ENCODE data around the gene GAS2L2. TPM values are rescaled to one million over a fixed set of nuclear protein-coding genes. Genes with fewer than 3 reads are reported as not detected.

The GAS2L2 gene
- not detected for total RNA-seq
- under 1 TPM; 0.02 to 0.03 (median 0.02) TPM for polyA plus RNA-seq
- long read RNA-seq, donor 1, result 0 reads
- long read RNA-seq, donor 2, result 0 reads

DNA sequence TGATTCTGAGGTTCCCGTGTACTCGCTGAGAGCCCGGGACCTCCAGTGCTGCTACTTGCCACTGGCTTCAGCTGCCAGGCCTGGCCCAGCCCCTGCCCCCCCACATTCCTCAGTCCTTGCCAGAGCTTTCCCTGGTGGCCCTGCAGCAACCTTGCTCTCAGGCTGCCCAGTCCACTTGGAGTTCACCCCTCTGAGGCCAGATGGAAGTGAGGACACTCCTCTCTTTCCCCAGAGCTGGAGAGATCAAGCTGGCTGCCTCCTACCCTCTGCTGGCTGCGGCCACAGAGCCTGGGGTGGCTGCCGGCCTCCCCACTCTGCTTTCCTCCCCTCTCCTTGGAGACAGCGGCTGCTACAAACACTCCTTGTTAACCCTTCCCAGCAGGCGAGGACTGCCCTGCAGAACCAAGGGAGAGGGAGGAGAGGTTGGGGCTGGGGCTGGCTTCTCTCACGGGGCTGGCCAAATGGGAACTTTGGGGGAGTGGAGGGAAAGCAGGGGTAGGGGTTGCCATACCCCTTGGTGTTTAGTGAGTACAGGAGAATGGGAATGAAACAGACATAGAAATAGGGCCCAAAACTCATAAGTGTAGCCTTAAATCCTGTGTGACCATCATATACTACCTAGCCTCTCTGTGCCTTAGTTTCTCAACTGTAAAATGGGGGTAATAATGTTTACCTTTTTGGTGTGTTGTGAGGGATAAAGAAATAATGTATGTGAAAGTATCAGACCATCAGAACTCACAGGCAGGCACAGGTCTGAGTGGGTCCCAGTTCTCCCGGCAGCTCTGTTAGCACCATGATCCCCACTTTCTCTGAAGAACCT, at the start of gene GAS2L2:
TSS of gene GAS2L2 (minus strand) at position 295 of the 820 bp plus-strand sequence. CDS start 389 bp downstream, outside the sequence.
- no peak within 1 kb of the TSS for H3K4me3 ChIP-seq
- TF ChIP-seq POLR2A (IDR thresholded peaks at IDR 0.05), result no peak
- no peak for TF ChIP-seq POLR2AphosphoS5 (IDR thresholded peaks at IDR 0.05)
- TF ChIP-seq, protein P1, sequence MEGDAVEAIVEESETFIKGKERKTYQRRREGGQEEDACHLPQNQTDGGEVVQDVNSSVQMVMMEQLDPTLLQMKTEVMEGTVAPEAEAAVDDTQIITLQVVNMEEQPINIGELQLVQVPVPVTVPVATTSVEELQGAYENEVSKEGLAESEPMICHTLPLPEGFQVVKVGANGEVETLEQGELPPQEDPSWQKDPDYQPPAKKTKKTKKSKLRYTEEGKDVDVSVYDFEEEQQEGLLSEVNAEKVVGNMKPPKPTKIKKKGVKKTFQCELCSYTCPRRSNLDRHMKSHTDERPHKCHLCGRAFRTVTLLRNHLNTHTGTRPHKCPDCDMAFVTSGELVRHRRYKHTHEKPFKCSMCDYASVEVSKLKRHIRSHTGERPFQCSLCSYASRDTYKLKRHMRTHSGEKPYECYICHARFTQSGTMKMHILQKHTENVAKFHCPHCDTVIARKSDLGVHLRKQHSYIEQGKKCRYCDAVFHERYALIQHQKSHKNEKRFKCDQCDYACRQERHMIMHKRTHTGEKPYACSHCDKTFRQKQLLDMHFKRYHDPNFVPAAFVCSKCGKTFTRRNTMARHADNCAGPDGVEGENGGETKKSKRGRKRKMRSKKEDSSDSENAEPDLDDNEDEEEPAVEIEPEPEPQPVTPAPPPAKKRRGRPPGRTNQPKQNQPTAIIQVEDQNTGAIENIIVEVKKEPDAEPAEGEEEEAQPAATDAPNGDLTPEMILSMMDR (IDR thresholded peaks at IDR 0.05 in 8 of 11, conservative IDR thresholded peaks at IDR 0.05 in 3 of 11), result no peak
- no peak within 1 kb of the TSS for H3K27ac ChIP-seq
- intact Hi-C loops (cut with DNase I; ENCODE audit: low total_unique reads), result no loop called here
- DNase-seq, result no peak
- H3K27me3 ChIP-seq (replicated peaks in 1 of 7), result peaks cover 4 to 51% (median 27%) of the 10 kb centered on the region in 7 donors
- peaks cover 0 to 4% (median 0%) of the 10 kb centered on the region in 8 donors for H3K9me3 ChIP-seq
- H3K36me3 ChIP-seq, result no peaks in the 10 kb centered on the region
- H3K4me1 ChIP-seq, result peaks cover 0 to 27% (median 7%) of the 10 kb centered on the region in 6 donors
- WGBS, 5 donors, result 49 to 66% (median 50%) methylated on average over 8 to 9 of the region's 9 CpGs

DNA sequence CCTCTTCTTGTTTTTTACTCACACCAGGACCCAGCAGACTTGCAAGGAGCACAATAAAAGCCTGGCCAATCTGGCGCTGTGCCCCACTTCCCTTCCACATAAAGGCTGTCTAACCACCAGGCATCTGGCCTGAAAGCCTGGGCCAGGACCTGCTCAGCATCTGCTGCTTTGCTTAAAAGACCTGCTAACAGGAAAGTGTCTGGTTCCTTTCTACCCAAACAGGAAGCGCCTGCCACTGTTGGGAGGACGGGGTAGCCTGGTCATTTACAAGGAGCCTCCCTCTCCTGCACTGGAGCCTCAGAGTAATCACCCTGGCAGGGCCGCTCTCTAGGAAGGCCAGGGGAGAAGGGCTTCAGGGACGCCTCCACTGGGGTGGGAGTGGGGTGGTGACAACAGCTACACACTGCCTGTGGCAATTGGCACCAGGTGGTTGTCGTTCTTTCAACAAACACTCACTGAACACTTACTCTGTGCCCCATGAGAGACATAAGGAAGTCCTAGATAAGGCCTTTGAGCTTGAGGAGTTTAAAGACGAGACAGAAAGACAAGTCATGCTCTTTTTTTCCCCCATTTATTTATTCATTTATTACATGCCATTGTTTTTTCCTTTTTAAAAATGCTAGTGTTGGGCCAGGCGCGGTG, 48.7 kb upstream of the GAS2L2 start:
- intact Hi-C loops (cut with DNase I; ENCODE audit: low total_unique reads), result no loop called here
- Histone ChIP-seq H3K4me3 (no peak overlapping the region), H3K4me1 (peaks cover 13 to 49% (median 33%) of the 10 kb centered on the region in 6 donors), H3K27ac (peak overlapping the region in 5 of 8 donors; percentile 35 to 69 (median 61)), H3K9me3 (no peaks in the 10 kb centered on the region), H3K27me3 (replicated peaks in 1 of 7) (peaks cover 0 to 13% (median 1%) of the 10 kb centered on the region in 7 donors), H3K36me3 (no peaks in the 10 kb centered on the region)
- WGBS, 5 donors, result 25 to 40% (median 32%) methylated on average over 9 of the region's 9 CpGs
- peak; percentile 83 for DNase-seq
- TF ChIP-seq POLR2AphosphoS5 (IDR thresholded peaks at IDR 0.05), result peak in 2 of 3 donors; percentile 65
- no peak for TF ChIP-seq POLR2A (IDR thresholded peaks at IDR 0.05)

GRCh38 chr17:35799942-35800341, 46.9 kb upstream of the GAS2L2 start:
- H3K27ac ChIP-seq, result peak overlapping the region in 3 of 8 donors; percentile 14 to 27 (median 17)
- no peaks in the 10 kb centered on the region for H3K36me3 ChIP-seq
- intact Hi-C loops (cut with DNase I; ENCODE audit: low total_unique reads), result no loop called here
- peaks cover 20 to 54% (median 43%) of the 10 kb centered on the region in 6 donors for H3K4me1 ChIP-seq
- peaks cover 0 to 31% (median 19%) of the 10 kb centered on the region in 7 donors for H3K27me3 ChIP-seq (replicated peaks in 1 of 7)
- DNase-seq, result peak; percentile 79
- TF ChIP-seq POLR2A (IDR thresholded peaks at IDR 0.05) (no peak), POLR2AphosphoS5 (IDR thresholded peaks at IDR 0.05) (peak in 1 of 3 donors; percentile 32)
- TF ChIP-seq, protein P1 (IDR thresholded peaks at IDR 0.05 in 8 of 11, conservative IDR thresholded peaks at IDR 0.05 in 3 of 11), result no peak
- no peaks in the 10 kb centered on the region for H3K9me3 ChIP-seq
- no peak overlapping the region for H3K4me3 ChIP-seq

GRCh38 chr17:35797918-35798317, 44.9 kb upstream of the GAS2L2 start:
- H3K36me3 ChIP-seq, result no peaks in the 10 kb centered on the region
- H3K9me3 ChIP-seq, result no peaks in the 10 kb centered on the region
- TF ChIP-seq, protein P1 (IDR thresholded peaks at IDR 0.05 in 8 of 11, conservative IDR thresholded peaks at IDR 0.05 in 3 of 11), result no peak
- TF ChIP-seq POLR2A (IDR thresholded peaks at IDR 0.05), result no peak
- TF ChIP-seq POLR2AphosphoS5 (IDR thresholded peaks at IDR 0.05), result no peak
- whole genome bisulfite sequencing, 5 donors, result 80 to 93% (median 90%) methylated on average over 5 of the region's 5 CpGs
- H3K4me1 ChIP-seq, result peaks cover 17 to 54% (median 45%) of the 10 kb centered on the region in 6 donors
- no peak overlapping the region for H3K4me3 ChIP-seq
- peaks cover 0 to 51% (median 27%) of the 10 kb centered on the region in 7 donors for H3K27me3 ChIP-seq (replicated peaks in 1 of 7)
- no peak for DNase-seq
- no peak overlapping the region for H3K27ac ChIP-seq
- intact Hi-C loops (cut with DNase I; ENCODE audit: low total_unique reads), result no loop called here
